ENCODE results near the gene ELP5.

ELP5 gene

DNA sequence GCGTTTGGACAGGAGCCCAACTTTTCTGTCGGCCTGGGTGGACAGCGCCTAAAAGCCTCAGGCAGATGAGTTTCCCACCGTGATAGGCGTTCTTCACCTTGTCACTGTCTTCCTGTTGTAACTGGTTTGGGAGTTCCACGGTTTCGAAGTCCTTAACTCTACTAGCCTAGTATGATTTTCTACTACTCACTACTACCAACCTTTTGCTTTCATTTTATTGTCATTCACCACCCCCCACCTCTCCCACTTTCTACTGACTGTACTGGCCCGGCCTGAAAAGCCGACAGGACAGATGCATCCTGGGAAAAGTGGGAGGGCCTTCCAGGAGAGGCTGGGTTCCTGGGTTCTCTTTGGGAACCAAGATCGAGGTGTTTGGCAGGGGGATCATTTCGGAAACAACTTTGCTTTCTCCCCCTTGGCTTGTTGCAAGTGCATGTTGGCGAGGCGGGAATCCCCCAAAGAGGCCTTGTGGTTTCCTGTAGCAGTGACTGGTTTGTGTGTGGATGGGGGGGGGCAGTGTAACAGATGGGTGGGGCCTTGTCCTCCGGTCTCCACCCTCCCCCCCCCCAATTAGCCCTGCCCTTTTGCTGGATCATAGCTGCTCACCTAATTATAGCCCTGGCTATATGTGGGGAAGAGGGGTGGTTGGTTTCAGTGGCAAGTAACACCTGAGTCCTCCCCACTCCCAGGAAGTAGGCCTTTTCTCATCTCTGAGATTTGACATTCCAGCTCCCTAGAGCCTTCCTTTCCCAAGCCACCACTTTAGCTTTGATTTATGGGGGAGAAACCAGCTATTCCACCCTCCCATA lies 56.8 kb downstream of the ELP5 start (continued):
- no peak for TF ChIP-seq MEIS1 (CRISPR knock-in tag; IDR thresholded peaks at IDR 0.05; ENCODE audit: borderline replicate concordance)
- no peak for TF ChIP-seq ZNF510 (tag by site-specific recombination; IDR thresholded peaks at IDR 0.05; ENCODE audit: insufficient replicate concordance)
- TF ChIP-seq, protein P1, sequence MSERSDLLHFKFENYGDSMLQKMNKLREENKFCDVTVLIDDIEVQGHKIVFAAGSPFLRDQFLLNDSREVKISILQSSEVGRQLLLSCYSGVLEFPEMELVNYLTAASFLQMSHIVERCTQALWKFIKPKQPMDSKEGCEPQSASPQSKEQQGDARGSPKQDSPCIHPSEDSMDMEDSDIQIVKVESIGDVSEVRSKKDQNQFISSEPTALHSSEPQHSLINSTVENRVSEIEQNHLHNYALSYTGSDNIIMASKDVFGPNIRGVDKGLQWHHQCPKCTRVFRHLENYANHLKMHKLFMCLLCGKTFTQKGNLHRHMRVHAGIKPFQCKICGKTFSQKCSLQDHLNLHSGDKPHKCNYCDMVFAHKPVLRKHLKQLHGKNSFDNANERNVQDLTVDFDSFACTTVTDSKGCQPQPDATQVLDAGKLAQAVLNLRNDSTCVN (tag by site-specific recombination; optimal IDR thresholded peaks at IDR 0.05), result no peak
- TF ChIP-seq, protein P2, sequence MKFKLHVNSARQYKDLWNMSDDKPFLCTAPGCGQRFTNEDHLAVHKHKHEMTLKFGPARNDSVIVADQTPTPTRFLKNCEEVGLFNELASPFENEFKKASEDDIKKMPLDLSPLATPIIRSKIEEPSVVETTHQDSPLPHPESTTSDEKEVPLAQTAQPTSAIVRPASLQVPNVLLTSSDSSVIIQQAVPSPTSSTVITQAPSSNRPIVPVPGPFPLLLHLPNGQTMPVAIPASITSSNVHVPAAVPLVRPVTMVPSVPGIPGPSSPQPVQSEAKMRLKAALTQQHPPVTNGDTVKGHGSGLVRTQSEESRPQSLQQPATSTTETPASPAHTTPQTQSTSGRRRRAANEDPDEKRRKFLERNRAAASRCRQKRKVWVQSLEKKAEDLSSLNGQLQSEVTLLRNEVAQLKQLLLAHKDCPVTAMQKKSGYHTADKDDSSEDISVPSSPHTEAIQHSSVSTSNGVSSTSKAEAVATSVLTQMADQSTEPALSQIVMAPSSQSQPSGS (tag by site-specific recombination; IDR thresholded peaks at IDR 0.05; ENCODE audit: low read depth), result no peak
- TF ChIP-seq, protein P3, sequence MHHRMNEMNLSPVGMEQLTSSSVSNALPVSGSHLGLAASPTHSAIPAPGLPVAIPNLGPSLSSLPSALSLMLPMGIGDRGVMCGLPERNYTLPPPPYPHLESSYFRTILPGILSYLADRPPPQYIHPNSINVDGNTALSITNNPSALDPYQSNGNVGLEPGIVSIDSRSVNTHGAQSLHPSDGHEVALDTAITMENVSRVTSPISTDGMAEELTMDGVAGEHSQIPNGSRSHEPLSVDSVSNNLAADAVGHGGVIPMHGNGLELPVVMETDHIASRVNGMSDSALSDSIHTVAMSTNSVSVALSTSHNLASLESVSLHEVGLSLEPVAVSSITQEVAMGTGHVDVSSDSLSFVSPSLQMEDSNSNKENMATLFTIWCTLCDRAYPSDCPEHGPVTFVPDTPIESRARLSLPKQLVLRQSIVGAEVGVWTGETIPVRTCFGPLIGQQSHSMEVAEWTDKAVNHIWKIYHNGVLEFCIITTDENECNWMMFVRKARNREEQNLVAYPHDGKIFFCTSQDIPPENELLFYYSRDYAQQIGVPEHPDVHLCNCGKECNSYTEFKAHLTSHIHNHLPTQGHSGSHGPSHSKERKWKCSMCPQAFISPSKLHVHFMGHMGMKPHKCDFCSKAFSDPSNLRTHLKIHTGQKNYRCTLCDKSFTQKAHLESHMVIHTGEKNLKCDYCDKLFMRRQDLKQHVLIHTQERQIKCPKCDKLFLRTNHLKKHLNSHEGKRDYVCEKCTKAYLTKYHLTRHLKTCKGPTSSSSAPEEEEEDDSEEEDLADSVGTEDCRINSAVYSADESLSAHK (tag by site-specific recombination; IDR thresholded peaks at IDR 0.05), result no peak
- no peak for TF ChIP-seq ZNF426 (tag by site-specific recombination; IDR thresholded peaks at IDR 0.05)
- TF ChIP-seq, protein P4, sequence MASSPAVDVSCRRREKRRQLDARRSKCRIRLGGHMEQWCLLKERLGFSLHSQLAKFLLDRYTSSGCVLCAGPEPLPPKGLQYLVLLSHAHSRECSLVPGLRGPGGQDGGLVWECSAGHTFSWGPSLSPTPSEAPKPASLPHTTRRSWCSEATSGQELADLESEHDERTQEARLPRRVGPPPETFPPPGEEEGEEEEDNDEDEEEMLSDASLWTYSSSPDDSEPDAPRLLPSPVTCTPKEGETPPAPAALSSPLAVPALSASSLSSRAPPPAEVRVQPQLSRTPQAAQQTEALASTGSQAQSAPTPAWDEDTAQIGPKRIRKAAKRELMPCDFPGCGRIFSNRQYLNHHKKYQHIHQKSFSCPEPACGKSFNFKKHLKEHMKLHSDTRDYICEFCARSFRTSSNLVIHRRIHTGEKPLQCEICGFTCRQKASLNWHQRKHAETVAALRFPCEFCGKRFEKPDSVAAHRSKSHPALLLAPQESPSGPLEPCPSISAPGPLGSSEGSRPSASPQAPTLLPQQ (tag by site-specific recombination; IDR thresholded peaks at IDR 0.05), result no peak
- no peak for TF ChIP-seq ZNF830 (tag by site-specific recombination; IDR thresholded peaks at IDR 0.05; ENCODE audit: low read depth)
- TF ChIP-seq ZNF768 (tag by site-specific recombination; IDR thresholded peaks at IDR 0.05), result no peak
- peak; percentile 21; the same call in 1 of the 2 replicates for TF ChIP-seq ZNF629 (tag by site-specific recombination; IDR thresholded peaks at IDR 0.05)
- TF ChIP-seq ZNF521 (tag by site-specific recombination; IDR thresholded peaks at IDR 0.05), result no peak
- TF ChIP-seq FEZF1 (tag by site-specific recombination; IDR thresholded peaks at IDR 0.05), result peak; percentile 50; the same call in 1 of the 2 replicates
- TF ChIP-seq ZNF311 (tag by site-specific recombination; IDR thresholded peaks at IDR 0.05; ENCODE audit: borderline replicate concordance), result no peak
- no peak for TF ChIP-seq ZNF175 (tag by site-specific recombination; IDR thresholded peaks at IDR 0.05)
- TF ChIP-seq ZNF76 (tag by site-specific recombination; IDR thresholded peaks at IDR 0.05; ENCODE audit: borderline replicate concordance, low read depth), result peak; percentile 88
- TF ChIP-seq, protein P5, sequence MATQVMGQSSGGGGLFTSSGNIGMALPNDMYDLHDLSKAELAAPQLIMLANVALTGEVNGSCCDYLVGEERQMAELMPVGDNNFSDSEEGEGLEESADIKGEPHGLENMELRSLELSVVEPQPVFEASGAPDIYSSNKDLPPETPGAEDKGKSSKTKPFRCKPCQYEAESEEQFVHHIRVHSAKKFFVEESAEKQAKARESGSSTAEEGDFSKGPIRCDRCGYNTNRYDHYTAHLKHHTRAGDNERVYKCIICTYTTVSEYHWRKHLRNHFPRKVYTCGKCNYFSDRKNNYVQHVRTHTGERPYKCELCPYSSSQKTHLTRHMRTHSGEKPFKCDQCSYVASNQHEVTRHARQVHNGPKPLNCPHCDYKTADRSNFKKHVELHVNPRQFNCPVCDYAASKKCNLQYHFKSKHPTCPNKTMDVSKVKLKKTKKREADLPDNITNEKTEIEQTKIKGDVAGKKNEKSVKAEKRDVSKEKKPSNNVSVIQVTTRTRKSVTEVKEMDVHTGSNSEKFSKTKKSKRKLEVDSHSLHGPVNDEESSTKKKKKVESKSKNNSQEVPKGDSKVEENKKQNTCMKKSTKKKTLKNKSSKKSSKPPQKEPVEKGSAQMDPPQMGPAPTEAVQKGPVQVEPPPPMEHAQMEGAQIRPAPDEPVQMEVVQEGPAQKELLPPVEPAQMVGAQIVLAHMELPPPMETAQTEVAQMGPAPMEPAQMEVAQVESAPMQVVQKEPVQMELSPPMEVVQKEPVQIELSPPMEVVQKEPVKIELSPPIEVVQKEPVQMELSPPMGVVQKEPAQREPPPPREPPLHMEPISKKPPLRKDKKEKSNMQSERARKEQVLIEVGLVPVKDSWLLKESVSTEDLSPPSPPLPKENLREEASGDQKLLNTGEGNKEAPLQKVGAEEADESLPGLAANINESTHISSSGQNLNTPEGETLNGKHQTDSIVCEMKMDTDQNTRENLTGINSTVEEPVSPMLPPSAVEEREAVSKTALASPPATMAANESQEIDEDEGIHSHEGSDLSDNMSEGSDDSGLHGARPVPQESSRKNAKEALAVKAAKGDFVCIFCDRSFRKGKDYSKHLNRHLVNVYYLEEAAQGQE (tag by site-specific recombination; IDR thresholded peaks at IDR 0.05), result peak; percentile 92
- 0 out of 2 replicates have a peak, but pooled peaks have one; percentile 12 for TF ChIP-seq ZNF2 (tag by site-specific recombination; IDR thresholded peaks at IDR 0.05)
- TF ChIP-seq ZBTB8A (tag by site-specific recombination; IDR thresholded peaks at IDR 0.05), result peak; percentile 60
- TF ChIP-seq PRDM1 (tag by site-specific recombination; IDR thresholded peaks at IDR 0.05), result peak; percentile 98
- TF ChIP-seq ZSCAN16 (tag by site-specific recombination; IDR thresholded peaks at IDR 0.05), result no peak
- TF ChIP-seq ZNF571 (tag by site-specific recombination; IDR thresholded peaks at IDR 0.05), result no peak
- no peak for TF ChIP-seq REPIN1 (tag by site-specific recombination; IDR thresholded peaks at IDR 0.05; ENCODE audit: low read depth)
- TF ChIP-seq ZNF23 (tag by site-specific recombination; IDR thresholded peaks at IDR 0.05; ENCODE audit: borderline replicate concordance), result no peak
- TF ChIP-seq ZNF366 (tag by site-specific recombination; conservative IDR thresholded peaks at IDR 0.05), result peak; percentile 57
- no peak for TF ChIP-seq OSR2 (tag by site-specific recombination; IDR thresholded peaks at IDR 0.05)
